ENCODE data around the gene ITGAL. TPM values are rescaled to one million over a fixed set of nuclear protein-coding genes. Genes with fewer than 3 reads are reported as not detected.

The ITGAL gene
- total RNA-seq, 2 experiments from 2014 or later, result 218 to 226 TPM

DNA sequence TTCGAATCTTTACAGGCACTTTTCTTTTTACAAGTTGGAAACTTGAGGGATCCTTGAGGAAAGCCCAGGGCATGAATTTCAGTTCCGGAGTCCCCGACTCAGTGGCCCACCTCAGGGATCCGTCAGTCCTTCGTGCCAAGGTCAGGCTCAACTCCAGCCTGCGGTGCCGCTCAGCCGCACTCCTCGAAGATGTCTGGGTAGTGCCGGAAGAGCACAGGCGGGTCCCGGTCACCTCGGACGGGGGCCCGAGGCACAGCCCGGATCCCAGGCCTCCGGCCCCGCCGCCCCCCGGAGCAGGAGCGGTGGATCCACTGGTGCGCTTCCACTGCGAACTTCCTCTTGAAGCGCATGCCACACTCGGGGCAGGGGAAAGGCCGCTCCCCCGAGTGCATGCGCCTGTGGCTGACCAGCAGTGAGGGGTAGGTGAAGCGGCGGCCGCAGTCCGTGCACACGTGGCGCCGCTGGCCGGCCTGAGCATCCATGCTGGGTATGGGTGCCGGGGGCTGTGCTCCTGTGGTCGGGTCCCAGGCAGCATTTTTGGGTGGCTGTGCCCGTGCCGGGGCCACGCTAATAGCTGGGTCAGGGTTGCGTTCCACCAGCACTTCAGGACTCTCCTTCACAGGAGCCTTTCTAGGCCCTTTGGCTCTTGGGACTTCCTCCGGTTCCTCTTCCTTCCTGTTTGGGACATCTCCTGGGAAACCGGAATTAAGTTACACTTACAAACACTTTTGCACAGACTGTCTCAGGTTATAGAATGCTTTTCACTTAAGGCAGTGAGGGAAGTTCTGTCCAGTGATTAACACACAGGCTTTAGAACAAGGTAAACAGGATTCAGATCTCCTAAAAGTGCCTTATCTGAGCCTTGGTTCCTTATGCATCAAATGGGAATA is 97.4 kb downstream of the ITGAL start:
- H3K4me1 Mint-ChIP-seq (ENCODE audit: low read depth), result peaks cover 46% of the 10 kb centered on the region
- DNase-seq, result no peak
- H3K9me3 Mint-ChIP-seq, result no peaks in the 10 kb centered on the region
- intact Hi-C loops (cut with micrococcal nuclease), result loop anchor here (2.0 kb wide), 2 partner anchors 97 to 193 kb away; partner anchors contain the start of genes CFAP119, ITGAL and RNF40
- H3K4me3 Mint-ChIP-seq, result no peak overlapping the region
- no peaks in the 10 kb centered on the region for H3K27me3 Mint-ChIP-seq
- ChIA-PET CTCF (interaction anchor here (2.4 to 3.0 kb wide), 3 partner anchors 16 to 34 kb away, joined by 12 to 17 read pairs (median 16); partner anchors contain the start of genes ZNF747 and ZNF785), POLR2A (interaction anchor here (1.2 to 2.9 kb wide), 4 partner anchors 12 to 89 kb away, joined by 3 to 39 read pairs (median 20); partner anchors contain the start of genes ZNF747 and ZNF764)
- H3K27ac Mint-ChIP-seq, result peak overlapping the region; percentile 72
- H3K36me3 Mint-ChIP-seq, result peaks cover 4% of the 10 kb centered on the region

DNA sequence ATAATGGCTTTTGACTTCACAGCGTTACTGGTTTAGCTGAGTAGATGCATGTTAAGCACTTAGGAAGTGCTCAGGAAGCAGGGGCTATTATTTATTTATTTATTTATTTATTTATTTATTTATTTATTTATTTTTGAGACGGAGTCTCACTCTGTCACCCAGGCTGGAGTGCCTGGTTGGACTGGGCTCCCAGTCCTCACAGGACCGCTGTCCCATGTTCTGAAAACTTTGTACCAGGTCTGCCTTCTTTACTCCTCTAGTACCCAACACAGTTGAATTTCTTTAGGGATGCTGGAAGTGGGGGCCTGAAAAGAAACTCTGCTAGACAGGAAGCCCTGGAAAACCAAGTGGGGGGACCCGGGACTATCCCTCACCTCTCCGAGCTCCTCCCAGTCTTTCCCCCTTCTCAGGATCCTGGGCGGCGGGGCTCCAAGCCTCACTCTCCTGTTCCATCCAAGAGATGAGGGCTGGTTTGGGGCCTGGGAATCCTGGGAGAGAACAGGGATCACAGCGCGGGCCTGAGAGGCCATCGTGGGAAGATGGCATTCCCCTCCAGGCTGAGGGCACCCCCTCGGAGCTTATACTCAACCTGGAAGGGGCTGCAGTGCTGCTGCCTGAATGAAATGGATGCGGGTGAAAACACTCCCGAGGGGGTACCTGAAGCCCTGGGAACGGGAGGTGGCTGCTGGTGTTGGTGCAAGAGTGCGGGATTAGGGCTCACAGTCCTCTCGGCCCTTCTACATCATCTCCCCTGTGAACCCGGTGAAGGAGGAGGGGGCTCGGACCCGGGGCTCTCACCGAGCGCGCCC is 98.3 kb downstream of the ITGAL start:
- H3K4me1 Mint-ChIP-seq (ENCODE audit: low read depth), result peaks cover 54% of the 10 kb centered on the region
- H3K4me3 Mint-ChIP-seq, result peak overlapping the region; percentile 80
- H3K36me3 Mint-ChIP-seq, result peaks cover 4% of the 10 kb centered on the region
- ChIA-PET CTCF (interaction anchor here (1.0 to 3.0 kb wide), 6 partner anchors 10 to 153 kb away, joined by 3 to 17 read pairs (median 12); partner anchors contain the start of genes DCTPP1, ZNF747 and ZNF785), POLR2A (interaction anchor here (1.2 to 2.9 kb wide), 12 partner anchors 13 to 385 kb away, joined by 3 to 39 read pairs (median 5); partner anchors contain the start of genes PRR14, ZNF747, ZNF764 and ZNF771)
- peak overlapping the region; percentile 89 for H3K27ac Mint-ChIP-seq
- DNase-seq, result no peak
- intact Hi-C loops (cut with micrococcal nuclease), result no loop called here
- no peaks in the 10 kb centered on the region for H3K27me3 Mint-ChIP-seq
- no peaks in the 10 kb centered on the region for H3K9me3 Mint-ChIP-seq

- Mint-ChIP-seq H3K4me3 (peak within 1 kb of the TSS; percentile 91), H3K36me3 (peaks cover 4% of the 10 kb centered on the region), H3K4me1 (ENCODE audit: low read depth) (peaks cover 51% of the 10 kb centered on the region), H3K27ac (peak within 1 kb of the TSS; percentile 92), H3K27me3 (no peaks in the 10 kb centered on the region), H3K9me3 (no peaks in the 10 kb centered on the region)
- intact Hi-C loops (cut with micrococcal nuclease), result loop anchor here (1.0 to 2.0 kb wide), 5 partner anchors 13 to 201 kb away; partner anchors contain the start of genes PRR14, TBC1D10B, ZNF747 and ZNF764
- POLR2A ChIA-PET, result interaction anchor here (0.6 to 2.9 kb wide), 23 partner anchors 11 to 386 kb away, joined by 3 to 39 read pairs (median 4); partner anchors contain the start of genes FBRS, PRR14, ZNF689 and ZNF747
- DNase-seq, result peak; percentile 96
- CTCF ChIA-PET, result interaction anchor here (0.8 to 3.0 kb wide), 13 partner anchors 10 to 154 kb away, joined by 3 to 17 read pairs (median 5); partner anchors contain the start of genes DCTPP1, ZNF747, ZNF764 and ZNF785
Observed at GRCh38 chr16:30571445-30572322, 99.1 kb downstream of the ITGAL start, which contains the start of gene ZNF688. ZNF688 (minus strand) TSS chr16:30571714; CDS start chr16:30571629, 85 bp downstream.

Small RNA genes within 50 kb of the gene (microRNA-seq; reads per million reads assigned to microRNA genes)
- gene MIR4518 (ENCODE audit: borderline microRNAs expressed, borderline number of aligned reads, borderline replicate concordance), result 180 reads per million, percentile 73 among the genes with 10 or more reads in this experiment

Other genes with a start within 250 kb of the ITGAL start
- 10 to 100 TPM in 1 of 2 experiments, 1 to 10 TPM in 1; 6.5 to 11.9 TPM for gene NPIPB13, start 224.3 kb upstream of the ITGAL start, total RNA-seq
- gene CD2BP2, start 117.4 kb upstream of the ITGAL start, total RNA-seq, result 10 to 100 TPM; 60.7 to 61.4 TPM
- gene TBC1D10B, start 102.2 kb upstream of the ITGAL start, total RNA-seq, result 10 to 100 TPM; 54.7 to 54.8 TPM
- 1 to 10 TPM in 1 of 2 experiments, under 1 TPM in 1; 0.83 to 1.6 TPM for gene MYL11, start 97.9 kb upstream of the ITGAL start, total RNA-seq
- gene SEPTIN1, start 90.2 kb upstream of the ITGAL start, total RNA-seq, result 100 to 1,000 TPM; 199 to 202 TPM
- gene ZNF48, start 77.3 kb upstream of the ITGAL start, total RNA-seq, result 10 to 100 TPM; 13.1 to 13.6 TPM
- gene ZNF771, start 65.1 kb upstream of the ITGAL start, total RNA-seq, result 1 to 10 TPM; 5.4 to 5.7 TPM
- gene DCTPP1, start 42.7 kb upstream of the ITGAL start, total RNA-seq, result 10 to 100 TPM; 87.5 to 96.6 TPM
- gene SEPHS2, start 26.9 kb upstream of the ITGAL start, total RNA-seq, result 10 to 100 TPM; 61.4 to 61.7 TPM
- gene ZNF768, start 53.8 kb downstream of the ITGAL start, total RNA-seq, result 10 to 100 TPM; 14.2 to 14.3 TPM
- gene ZNF747, start 62.1 kb downstream of the ITGAL start, total RNA-seq, result 1 to 10 TPM; 7.2 to 7.6 TPM
- gene ZNF764, start 85.6 kb downstream of the ITGAL start, total RNA-seq, result 10 to 100 TPM; 13.7 to 14.2 TPM
- gene ZNF688, start 99.0 kb downstream of the ITGAL start, total RNA-seq, result 1 to 10 TPM; 9.2 to 9.3 TPM
- gene ZNF785, start 113.0 kb downstream of the ITGAL start, total RNA-seq, result 10 to 100 TPM; 14.0 to 15.0 TPM
- 1 to 10 TPM; 8.7 to 9.9 TPM for gene ZNF689, start 137.6 kb downstream of the ITGAL start, total RNA-seq
- 10 to 100 TPM; 73.2 to 83.2 TPM for gene PRR14, start 178.2 kb downstream of the ITGAL start, total RNA-seq
- gene FBRS, start 185.7 kb downstream of the ITGAL start, total RNA-seq, result 10 to 100 TPM; 91.8 to 95.6 TPM
- gene SRCAP, start 226.4 kb downstream of the ITGAL start, total RNA-seq, result 10 to 100 TPM; 48.4 to 54.0 TPM